Panc1 (cell line): ENCODE results near the gene A2ML1.

Experiments
- CTCF ChIP-seq: fragments of 450-650 bp; IDR thresholded peaks from 2 replicates; pipeline ENCODE4 v1.5.1; 2017; ENCODE audit warnings: mild to moderate bottlenecking
- POLR2AphosphoS5 ChIP-seq: IDR thresholded peaks from 2 replicates; pipeline ENCODE4 v1.6.1; 2012; ENCODE audit warnings: mild to moderate bottlenecking, low read depth, low read length, moderate library complexity
- REST ChIP-seq, 2 experiments: IDR thresholded peaks; 2 replicates each; pipeline ENCODE4 v1.6.1; 2011 to 2012; ENCODE audit warnings: low read depth in 2 of 2, control low read depth in 1 of 2, low read length in 1 of 2, mild to moderate bottlenecking in 1 of 2, moderate library complexity in 1 of 2; ENCODE audit not compliant: insufficient read depth in 1 of 2

- TF ChIP-seq CTCF (no peak), POLR2AphosphoS5 (no peak), REST (IDR thresholded peaks at IDR 0.05; ENCODE audit: insufficient read depth in 1 of 2, low read depth in 2 of 2, low read length in 1 of 2) (no peak)
Measured at GRCh38 chr12:8849876-8850275, 27.5 kb downstream of the A2ML1 start.
